Activated naive CD8-positive, alpha-beta T cell treated with anti-CD3 and anti-CD28 coated beads, Interleukin-2, amount 10 ng/mL, durations not matched to agents 7 days and 5 days (primary cell): ENCODE measurements around the gene MRPL18. TPM values are rescaled to one million over a fixed set of nuclear protein-coding genes. Genes with fewer than 3 reads are reported as not detected.

Experiments used
- ATAC-seq: fragments of 150-1000 bp; cut with Tn5 transposase; one replicate; pipeline ENCODE4 v1.10.0; 2021; ENCODE audit warnings: low read depth, moderate library complexity
- POLR2A ChIA-PET: fragments of 350-600 bp; sonication (Branson Sonifier 250); formaldehyde crosslinking; loops from one replicate; lab custom pipeline; 2021; ENCODE audit warnings: antibody characterized with exemption; lab: Charles Lee
- DNase-seq: peaks from one replicate; pipeline ENCODE4 v3.0.0; 2021
- H3K27ac Mint-ChIP-seq: one replicate; pipeline ENCODE4 v1.8.0; 2022; ENCODE audit warnings: mild to moderate bottlenecking, mixed read lengths
- H3K27me3 Mint-ChIP-seq: one replicate; pipeline ENCODE4 v1.8.0; 2022; ENCODE audit warnings: mild to moderate bottlenecking, moderate library complexity, mixed read lengths
- H3K36me3 Mint-ChIP-seq: one replicate; pipeline ENCODE4 v1.8.0; 2021; ENCODE audit warnings: mild to moderate bottlenecking, mixed read lengths
- H3K4me1 Mint-ChIP-seq: one replicate; pipeline ENCODE4 v1.8.0; 2021; ENCODE audit warnings: mixed read lengths
- H3K4me3 Mint-ChIP-seq: one replicate; pipeline ENCODE4 v1.8.0; 2022; ENCODE audit warnings: mild to moderate bottlenecking, moderate library complexity, mixed read lengths
- H3K9me3 Mint-ChIP-seq: one replicate; pipeline ENCODE4 v1.8.0; 2021; ENCODE audit warnings: mixed read lengths
- total RNA-seq, 2 experiments: library from RNA; stranded (reverse); gene quantifications; one replicate each; pipeline ENCODE4 v1.2.3, GENCODE V29; 2021

MRPL18 gene
- total RNA-seq, 2 experiments from 2014 or later: 58.9 to 62.0 TPM

- Mint-ChIP-seq H3K27me3 (no peaks in the 10 kb centered on the region), H3K36me3 (no peaks in the 10 kb centered on the region), H3K4me1 (peaks cover 8% of the 10 kb centered on the region), H3K9me3 (no peaks in the 10 kb centered on the region), H3K27ac (no peak overlapping the region), H3K4me3 (no peak overlapping the region)
- no peak for DNase-seq
- POLR2A ChIA-PET: no interaction called here
- ATAC-seq: no peak
These were observed 35.7 kb downstream of the MRPL18 start for GRCh38 chr6:159826004-159826403.

GRCh38 chr6:159826968-159827647 lies 36.8 kb downstream of the MRPL18 start:
- H3K4me3 Mint-ChIP-seq: no peak overlapping the region
- no peaks in the 10 kb centered on the region for H3K9me3 Mint-ChIP-seq
- ATAC-seq: no peak
- no peak overlapping the region for H3K27ac Mint-ChIP-seq
- peaks cover 8% of the 10 kb centered on the region for H3K4me1 Mint-ChIP-seq
- no peaks in the 10 kb centered on the region for H3K36me3 Mint-ChIP-seq
- no peak for DNase-seq
- POLR2A ChIA-PET: no interaction called here
- peaks cover 2% of the 10 kb centered on the region for H3K27me3 Mint-ChIP-seq

- Mint-ChIP-seq H3K27ac (no peak overlapping the region), H3K36me3 (no peaks in the 10 kb centered on the region), H3K9me3 (no peaks in the 10 kb centered on the region), H3K27me3 (peaks cover 2% of the 10 kb centered on the region), H3K4me3 (no peak overlapping the region), H3K4me1 (peaks cover 8% of the 10 kb centered on the region)
- no peak for ATAC-seq
- DNase-seq: no peak
- POLR2A ChIA-PET: no interaction called here
These were observed 37.8 kb downstream of the MRPL18 start for GRCh38 chr6:159828074-159828473.

GRCh38 chr6:159829526-159829925 lies 39.3 kb downstream of the MRPL18 start:
- Mint-ChIP-seq H3K27me3 (peaks cover 2% of the 10 kb centered on the region), H3K36me3 (no peaks in the 10 kb centered on the region), H3K4me3 (no peak overlapping the region), H3K27ac (no peak overlapping the region), H3K4me1 (peaks cover 14% of the 10 kb centered on the region), H3K9me3 (no peaks in the 10 kb centered on the region)
- DNase-seq: no peak
- POLR2A ChIA-PET: interaction anchor here (0.6 to 1.7 kb wide), 4 partner anchors 10 to 40 kb away, joined by 3 to 6 read pairs (median 4); partner anchors contain the start of genes MRPL18 and TCP1
- ATAC-seq: no peak

GRCh38 chr6:159830501-159831372 lies 40.5 kb downstream of the MRPL18 start:
- POLR2A ChIA-PET: interaction anchor here (1.0 to 1.7 kb wide), 2 partner anchors 11 to 41 kb away, joined by 3 to 6 read pairs; partner anchors contain the start of genes MRPL18 and TCP1
- H3K27ac Mint-ChIP-seq: no peak overlapping the region
- H3K27me3 Mint-ChIP-seq: peaks cover 2% of the 10 kb centered on the region
- H3K4me3 Mint-ChIP-seq: no peak overlapping the region
- H3K4me1 Mint-ChIP-seq: peaks cover 22% of the 10 kb centered on the region
- H3K36me3 Mint-ChIP-seq: no peaks in the 10 kb centered on the region
- H3K9me3 Mint-ChIP-seq: no peaks in the 10 kb centered on the region
- ATAC-seq (no peak), DNase-seq (no peak)

GRCh38 chr6:159831373-159831679 lies 41.1 kb downstream of the MRPL18 start:
- peaks cover 2% of the 10 kb centered on the region for H3K27me3 Mint-ChIP-seq
- ATAC-seq (no peak), DNase-seq (no peak)
- no peaks in the 10 kb centered on the region for H3K9me3 Mint-ChIP-seq
- H3K27ac Mint-ChIP-seq: no peak overlapping the region
- no peak overlapping the region for H3K4me3 Mint-ChIP-seq
- POLR2A ChIA-PET: no interaction called here
- H3K36me3 Mint-ChIP-seq: no peaks in the 10 kb centered on the region
- peaks cover 22% of the 10 kb centered on the region for H3K4me1 Mint-ChIP-seq

- DNase-seq (no peak), ATAC-seq (no peak)
- Mint-ChIP-seq H3K27ac (no peak overlapping the region), H3K27me3 (peaks cover 2% of the 10 kb centered on the region), H3K9me3 (no peaks in the 10 kb centered on the region), H3K36me3 (no peaks in the 10 kb centered on the region), H3K4me1 (peaks cover 22% of the 10 kb centered on the region), H3K4me3 (no peak overlapping the region)
- POLR2A ChIA-PET: interaction anchor here (1.8 to 2.5 kb wide), 2 partner anchors 13 to 42 kb away, joined by 11 read pairs; partner anchors contain the start of genes MRPL18 and TCP1
These were observed 42.7 kb downstream of the MRPL18 start for GRCh38 chr6:159832946-159833345.

- ATAC-seq (no peak), DNase-seq (no peak)
- Mint-ChIP-seq H3K4me1 (peaks cover 22% of the 10 kb centered on the region), H3K27ac (peak overlapping the region; percentile 50), H3K36me3 (no peaks in the 10 kb centered on the region), H3K4me3 (no peak overlapping the region), H3K9me3 (no peaks in the 10 kb centered on the region), H3K27me3 (peaks cover 6% of the 10 kb centered on the region)
- POLR2A ChIA-PET: interaction anchor here (0.6 to 2.5 kb wide), 4 partner anchors 13 to 1561 kb away, joined by 3 to 11 read pairs (median 8); partner anchors contain the start of genes MRPL18 and TCP1
These were observed 43.3 kb downstream of the MRPL18 start for GRCh38 chr6:159833556-159833955.

- POLR2A ChIA-PET: interaction anchor here (0.6 to 2.5 kb wide), 6 partner anchors 8 to 1562 kb away, joined by 3 to 11 read pairs (median 4); partner anchors contain the start of genes MRPL18 and TCP1
- DNase-seq: no peak
These were observed 43.8 kb downstream of the MRPL18 start for GRCh38 chr6:159833997-159834603.

GRCh38 chr6:159836718-159837490 lies 46.6 kb downstream of the MRPL18 start:
- no peak overlapping the region for H3K4me3 Mint-ChIP-seq
- no peak for ATAC-seq

More at GRCh38 chr6:159833997-159834603, 43.8 kb downstream of the MRPL18 start:
- Mint-ChIP-seq H3K9me3 (no peaks in the 10 kb centered on the region), H3K36me3 (no peaks in the 10 kb centered on the region), H3K27ac (peak overlapping the region; percentile 68), H3K4me1 (peaks cover 22% of the 10 kb centered on the region), H3K27me3 (peaks cover 6% of the 10 kb centered on the region), H3K4me3 (peak overlapping the region; percentile 15)
- ATAC-seq: peak; percentile 65

GRCh38 chr6:159837511-159837910 lies 47.2 kb downstream of the MRPL18 start:
- H3K27ac Mint-ChIP-seq: no peak overlapping the region
- no peaks in the 10 kb centered on the region for H3K9me3 Mint-ChIP-seq
- ATAC-seq (no peak), DNase-seq (no peak)
- POLR2A ChIA-PET: no interaction called here
- H3K4me3 Mint-ChIP-seq: no peak overlapping the region
- H3K36me3 Mint-ChIP-seq: no peaks in the 10 kb centered on the region
- peaks cover 4% of the 10 kb centered on the region for H3K27me3 Mint-ChIP-seq
- peaks cover 13% of the 10 kb centered on the region for H3K4me1 Mint-ChIP-seq

More at GRCh38 chr6:159836718-159837490, 46.6 kb downstream of the MRPL18 start:
- Mint-ChIP-seq H3K36me3 (no peaks in the 10 kb centered on the region), H3K9me3 (no peaks in the 10 kb centered on the region), H3K27me3 (peaks cover 4% of the 10 kb centered on the region), H3K27ac (no peak overlapping the region), H3K4me1 (peaks cover 13% of the 10 kb centered on the region)
- DNase-seq: no peak
- POLR2A ChIA-PET: no interaction called here

GRCh38 chr6:159838020-159838744 lies 47.9 kb downstream of the MRPL18 start:
- H3K4me1 Mint-ChIP-seq: peaks cover 13% of the 10 kb centered on the region
- H3K27ac Mint-ChIP-seq: no peak overlapping the region
- no peak for ATAC-seq
- no peak overlapping the region for H3K4me3 Mint-ChIP-seq
- H3K27me3 Mint-ChIP-seq: peaks cover 4% of the 10 kb centered on the region
- H3K36me3 Mint-ChIP-seq: no peaks in the 10 kb centered on the region
- H3K9me3 Mint-ChIP-seq: no peaks in the 10 kb centered on the region
- no peak for DNase-seq
- POLR2A ChIA-PET: no interaction called here
